ENCODE measurements around the gene PAIP1.

- TF ChIP-seq CTCF (IDR thresholded peaks at IDR 0.05 in 4 of 5, conservative IDR thresholded peaks at IDR 0.05 in 1 of 5), result no peak
- no peak for TF ChIP-seq POLR2A (IDR thresholded peaks at IDR 0.05)
Observed at GRCh38 chr5:43530648-43531047, 26.2 kb downstream of the PAIP1 start.
